Measurements from ENCODE around the gene TGFBR3.

TGFBR3 gene

DNA sequence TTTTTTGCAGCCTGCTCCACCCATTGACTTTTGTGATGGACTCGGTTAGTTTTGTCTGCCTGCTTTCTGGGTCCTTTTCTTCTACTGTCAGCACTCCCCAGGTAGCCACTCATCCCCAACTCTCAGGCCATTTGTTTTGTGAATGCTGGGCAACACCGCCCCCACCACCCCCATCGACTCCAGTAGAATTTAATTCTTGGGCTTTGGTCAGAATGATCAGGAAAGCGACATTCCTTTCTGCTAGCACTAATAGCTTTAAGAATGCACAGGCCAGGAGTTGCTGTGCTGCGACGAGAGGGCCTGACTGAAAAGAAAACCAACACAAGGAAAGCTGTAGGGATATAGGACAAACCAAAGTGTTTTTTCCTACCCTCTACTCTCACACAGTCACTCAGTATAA lies 240.9 kb downstream of the TGFBR3 start:
- DNase-seq (ENCODE audit: low read depth in 2 of 2), result no peak
- no peak overlapping the region for H3K4me3 ChIP-seq (replicated peaks in 1 of 2; ENCODE audit: low read depth in 2 of 2, low read length in 2 of 2)
- TF ChIP-seq, protein P1, sequence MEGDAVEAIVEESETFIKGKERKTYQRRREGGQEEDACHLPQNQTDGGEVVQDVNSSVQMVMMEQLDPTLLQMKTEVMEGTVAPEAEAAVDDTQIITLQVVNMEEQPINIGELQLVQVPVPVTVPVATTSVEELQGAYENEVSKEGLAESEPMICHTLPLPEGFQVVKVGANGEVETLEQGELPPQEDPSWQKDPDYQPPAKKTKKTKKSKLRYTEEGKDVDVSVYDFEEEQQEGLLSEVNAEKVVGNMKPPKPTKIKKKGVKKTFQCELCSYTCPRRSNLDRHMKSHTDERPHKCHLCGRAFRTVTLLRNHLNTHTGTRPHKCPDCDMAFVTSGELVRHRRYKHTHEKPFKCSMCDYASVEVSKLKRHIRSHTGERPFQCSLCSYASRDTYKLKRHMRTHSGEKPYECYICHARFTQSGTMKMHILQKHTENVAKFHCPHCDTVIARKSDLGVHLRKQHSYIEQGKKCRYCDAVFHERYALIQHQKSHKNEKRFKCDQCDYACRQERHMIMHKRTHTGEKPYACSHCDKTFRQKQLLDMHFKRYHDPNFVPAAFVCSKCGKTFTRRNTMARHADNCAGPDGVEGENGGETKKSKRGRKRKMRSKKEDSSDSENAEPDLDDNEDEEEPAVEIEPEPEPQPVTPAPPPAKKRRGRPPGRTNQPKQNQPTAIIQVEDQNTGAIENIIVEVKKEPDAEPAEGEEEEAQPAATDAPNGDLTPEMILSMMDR (IDR thresholded peaks at IDR 0.05; ENCODE audit: low read depth, low read length), result no peak

GRCh38 chr1:91643431-91643830 lies 242.5 kb downstream of the TGFBR3 start:
- TF ChIP-seq, protein P1 (IDR thresholded peaks at IDR 0.05; ENCODE audit: low read depth, low read length), result no peak
- H3K4me3 ChIP-seq (replicated peaks in 1 of 2; ENCODE audit: low read depth in 2 of 2, low read length in 2 of 2), result no peak overlapping the region
- DNase-seq (ENCODE audit: low read depth in 2 of 2), result no peak

DNA sequence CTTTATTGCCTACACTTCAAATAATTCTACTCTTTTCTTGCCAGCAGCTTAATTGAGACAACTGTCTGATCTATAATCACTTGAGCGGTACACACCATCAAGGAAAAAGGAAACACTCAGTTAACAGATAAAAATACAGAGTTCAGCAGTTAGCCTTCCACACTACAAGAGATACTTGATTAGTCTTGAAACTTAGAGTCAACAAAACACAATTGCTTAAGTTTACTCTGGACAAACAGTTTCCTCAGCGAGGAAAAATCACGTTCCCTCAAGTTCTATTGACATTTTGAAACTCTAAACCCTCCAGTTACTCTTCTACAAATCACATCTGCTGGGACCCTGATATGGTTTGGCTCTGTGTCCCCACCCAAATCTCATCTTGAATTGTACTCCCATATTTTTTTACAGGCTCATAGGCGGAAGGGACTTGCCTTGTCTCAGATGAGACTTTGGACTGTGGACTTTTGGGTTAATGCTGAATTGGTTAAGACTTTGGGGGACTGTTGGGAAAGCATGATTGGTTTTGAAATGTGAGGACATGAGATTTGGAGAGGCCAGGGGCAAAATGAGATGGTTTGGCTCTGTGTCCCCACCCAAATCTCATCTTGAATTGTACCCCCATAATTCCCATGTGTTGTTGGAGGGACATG lies 244.9 kb downstream of the TGFBR3 start:
- TF ChIP-seq, protein P1 (IDR thresholded peaks at IDR 0.05; ENCODE audit: low read depth, low read length), result no peak
- no peak for DNase-seq (ENCODE audit: low read depth in 2 of 2)
- no peak overlapping the region for H3K4me3 ChIP-seq (replicated peaks in 1 of 2; ENCODE audit: low read depth in 2 of 2, low read length in 2 of 2)

DNA sequence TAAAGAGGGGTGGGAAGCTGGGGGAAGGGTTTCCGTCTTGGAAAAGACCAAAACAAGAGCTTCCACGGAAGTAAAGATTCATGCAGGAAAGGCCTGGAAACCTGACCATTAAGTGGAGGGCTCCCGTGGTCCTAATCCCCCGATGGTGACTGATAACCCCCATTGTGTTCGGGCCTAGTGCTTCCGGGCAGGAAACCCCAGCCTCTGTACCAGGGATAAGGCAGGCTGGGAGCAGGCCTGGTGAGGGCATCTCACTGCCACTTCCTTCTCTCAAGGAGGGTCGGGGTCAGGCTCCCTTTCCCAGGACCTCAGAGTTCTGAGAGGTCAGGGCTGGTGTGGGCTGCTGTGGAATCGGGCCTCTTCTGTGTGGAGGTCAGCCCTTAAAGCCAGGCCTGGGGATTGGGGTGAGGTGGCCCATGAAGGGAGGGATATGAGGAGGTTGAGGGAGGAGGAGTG lies 248.4 kb downstream of the TGFBR3 start:
- TF ChIP-seq, protein P1 (IDR thresholded peaks at IDR 0.05; ENCODE audit: low read depth, low read length), result no peak
- no peak overlapping the region for H3K4me3 ChIP-seq (replicated peaks in 1 of 2; ENCODE audit: low read depth in 2 of 2, low read length in 2 of 2)
- no peak for DNase-seq (ENCODE audit: low read depth in 2 of 2)

- H3K4me3 ChIP-seq (replicated peaks in 1 of 2; ENCODE audit: low read depth in 2 of 2, low read length in 2 of 2), result no peak overlapping the region
- TF ChIP-seq, protein P1 (IDR thresholded peaks at IDR 0.05; ENCODE audit: low read depth, low read length), result no peak
- DNase-seq (ENCODE audit: low read depth in 2 of 2), result peak in 1 of 2 donors; percentile 58
Measured at GRCh38 chr1:91635763-91636162, 250.2 kb downstream of the TGFBR3 start.

DNA sequence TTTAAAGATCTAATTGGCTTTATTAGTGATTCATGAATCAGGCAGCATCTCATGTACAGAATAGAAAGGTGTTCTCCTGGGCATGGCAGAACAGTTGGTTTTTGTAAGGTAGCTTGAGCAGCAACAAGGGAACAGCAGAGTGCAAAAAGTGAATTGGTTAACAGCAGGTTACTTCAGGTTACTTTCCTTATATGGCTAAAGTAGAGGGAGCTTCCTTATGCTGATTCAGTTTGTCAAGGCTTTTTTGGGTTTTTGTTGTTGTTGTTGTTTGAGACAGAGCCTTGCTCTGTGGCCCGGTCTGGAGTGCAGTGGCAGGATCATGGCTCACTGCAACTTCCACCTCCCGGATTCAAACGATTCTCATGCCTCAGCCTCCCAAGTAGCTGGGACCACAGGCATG lies 252.5 kb downstream of the TGFBR3 start:
- TF ChIP-seq, protein P1 (IDR thresholded peaks at IDR 0.05; ENCODE audit: low read depth, low read length), result no peak
- no peak overlapping the region for H3K4me3 ChIP-seq (replicated peaks in 1 of 2; ENCODE audit: low read depth in 2 of 2, low read length in 2 of 2)
- DNase-seq (ENCODE audit: low read depth in 2 of 2), result no peak

Data from cardiac fibroblast (primary cell).